Stomach (tissue), 4 donors: Measurements from ENCODE around the gene CASP2.

Experiments used
- CTCF ChIP-seq, 7 experiments: fragments of 450-650 bp in 4 of 7; fragments of 200-600 bp in 3 of 7; sonication (generic) in 3 of 7; IDR thresholded peaks; one replicate each; pipeline ENCODE4 v1.5.1; 2016 to 2019; ENCODE audit warnings: antibody characterized with exemption in 7 of 7, control low read depth in 2 of 7, mild to moderate bottlenecking in 1 of 7
- POLR2A ChIP-seq, 4 donors: fragments of 450-650 bp; IDR thresholded peaks; one replicate each; pipeline ENCODE4 v1.6.1; 2016; ENCODE audit warnings: antibody characterized with exemption in 4 of 4, control low read depth in 2 of 4, mild to moderate bottlenecking in 1 of 4, moderate library complexity in 1 of 4
- POLR2AphosphoS5 ChIP-seq, 3 donors: sonication (generic); formaldehyde crosslinking; IDR thresholded peaks; one replicate each; pipeline ENCODE4 v1.6.1; 2016; ENCODE audit warnings: antibody characterized with exemption in 3 of 3

GRCh38 chr7:143281529-143281928, 6.6 kb upstream of the CASP2 start:
- TF ChIP-seq CTCF (IDR thresholded peaks at IDR 0.05) (no peak), POLR2AphosphoS5 (IDR thresholded peaks at IDR 0.05) (no peak), POLR2A (IDR thresholded peaks at IDR 0.05) (no peak)
